AG08396 (cell line): Measurements from ENCODE around the gene MAP3K20.
A peak's percentile ranks its signal among the peaks of the same experiment; 100 is the strongest.
"Not testable (repeated sequence)": the region's sequence is repeated elsewhere in the genome, so short reads cannot be mapped to it uniquely, and the experiment has no call there.

Source experiments
- DNase-seq: peaks from one replicate; pipeline ENCODE4 v3.0.0; 2012; ENCODE audit warnings: low spot score, mixed read lengths

Gene MAP3K20

GRCh38 chr2:173075781-173076580 is at the start of gene MAP3K20:
MAP3K20 (plus strand) TSS chr2:173075846; CDS start chr2:173091032, 15,186 bp downstream.
- peak; percentile 69 for DNase-seq

- no peak for DNase-seq
Measured at GRCh38 chr2:173026479-173026878, 49.2 kb upstream of the MAP3K20 start.

- peak; percentile 70 for DNase-seq
Measured at GRCh38 chr2:173027181-173028128, 48.2 kb upstream of the MAP3K20 start.

- no peak for DNase-seq
Measured at GRCh38 chr2:173028141-173028540, 47.5 kb upstream of the MAP3K20 start.

- no peak for DNase-seq
Measured at GRCh38 chr2:173028671-173029070, 47.0 kb upstream of the MAP3K20 start.

- no peak for DNase-seq
Measured at GRCh38 chr2:173030561-173031490, 44.8 kb upstream of the MAP3K20 start.

- DNase-seq: no peak
Measured at GRCh38 chr2:173032032-173032431, 43.6 kb upstream of the MAP3K20 start.

- DNase-seq: no peak
Measured at GRCh38 chr2:173033084-173033483, 42.6 kb upstream of the MAP3K20 start.

- no peak for DNase-seq
Measured at GRCh38 chr2:173034143-173034542, 41.5 kb upstream of the MAP3K20 start.

GRCh38 chr2:173037245-173038120 is 38.2 kb upstream of the MAP3K20 start:
- DNase-seq: no peak

GRCh38 chr2:173038257-173038656 is 37.4 kb upstream of the MAP3K20 start:
- DNase-seq: not testable (repeated sequence)

GRCh38 chr2:173040729-173041128 is 34.9 kb upstream of the MAP3K20 start:
- DNase-seq: no peak

GRCh38 chr2:173043476-173043875 is 32.2 kb upstream of the MAP3K20 start:
- no peak for DNase-seq

- no peak for DNase-seq
Measured at GRCh38 chr2:173043897-173044519, 31.6 kb upstream of the MAP3K20 start.

GRCh38 chr2:173044686-173045085 is 31.0 kb upstream of the MAP3K20 start:
- no peak for DNase-seq

- no peak for DNase-seq
Measured at GRCh38 chr2:173045181-173045580, 30.5 kb upstream of the MAP3K20 start.

GRCh38 chr2:173048522-173048896 is 27.1 kb upstream of the MAP3K20 start:
- no peak for DNase-seq

- peak; percentile 75 for DNase-seq
Measured at GRCh38 chr2:173048897-173049661, 26.6 kb upstream of the MAP3K20 start.

- DNase-seq: no peak
Measured at GRCh38 chr2:173049831-173050230, 25.8 kb upstream of the MAP3K20 start.

GRCh38 chr2:173050684-173051083 is 25.0 kb upstream of the MAP3K20 start:
- no peak for DNase-seq
